Epithelial cell of umbilical artery (primary cell): ENCODE data around the gene ZNF212. TPM values are rescaled to one million over a fixed set of nuclear protein-coding genes. Genes with fewer than 3 reads are reported as not detected.

Experiments used
- total RNA-seq: library from RNA; depleted of rRNA; stranded (reverse); fragments of >200 nt; gene quantifications from 2 replicates; pipeline ENCODE4 v1.2.3, GENCODE V29; 2014

Gene ZNF212
- 3.3 and 4.9 TPM in 2 replicates for total RNA-seq

DNA sequence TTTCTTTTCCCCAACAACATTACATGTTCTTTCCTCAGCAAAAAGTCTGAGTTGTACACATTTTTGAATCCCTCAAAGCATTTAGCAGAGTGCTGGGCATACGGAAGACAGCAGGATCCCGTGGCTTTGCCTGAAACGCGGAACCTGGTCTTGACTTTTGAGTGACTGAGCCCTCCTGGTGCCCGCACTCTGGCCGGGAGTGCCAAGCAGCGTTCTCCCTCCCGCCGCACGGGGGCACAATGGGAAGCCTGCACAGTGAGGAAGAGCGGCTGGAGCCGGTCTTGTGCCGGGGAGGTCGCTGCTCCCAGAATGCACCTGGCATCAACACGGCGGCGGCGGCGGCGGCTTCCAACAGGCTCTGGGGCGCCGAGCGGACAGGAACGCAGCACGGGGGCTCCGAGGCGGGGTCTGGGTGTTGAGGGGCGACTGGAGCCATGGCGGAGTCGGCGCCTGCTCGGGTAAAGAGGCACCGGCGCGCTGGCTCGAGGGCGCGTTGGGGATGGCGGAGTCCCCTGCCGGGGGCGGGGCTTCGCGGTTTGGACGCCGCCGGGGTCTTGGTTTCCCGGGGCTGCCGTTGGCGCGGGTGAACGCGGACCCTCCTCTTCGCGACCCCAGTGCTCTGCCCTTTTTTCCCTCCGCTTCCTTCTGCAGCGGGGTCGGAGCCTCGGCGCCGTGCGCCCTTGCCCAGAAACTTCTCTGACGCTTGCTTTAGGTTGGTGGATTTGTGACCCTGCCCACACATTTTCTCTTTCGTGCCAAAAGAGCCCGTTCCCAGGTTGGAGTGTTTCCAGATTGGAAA lies at the start of gene ZNF212:
Gene ZNF212 (plus strand): TSS at position 307 of the 799 bp plus-strand sequence. CDS start 128 bp downstream, at position 435.

DNA sequence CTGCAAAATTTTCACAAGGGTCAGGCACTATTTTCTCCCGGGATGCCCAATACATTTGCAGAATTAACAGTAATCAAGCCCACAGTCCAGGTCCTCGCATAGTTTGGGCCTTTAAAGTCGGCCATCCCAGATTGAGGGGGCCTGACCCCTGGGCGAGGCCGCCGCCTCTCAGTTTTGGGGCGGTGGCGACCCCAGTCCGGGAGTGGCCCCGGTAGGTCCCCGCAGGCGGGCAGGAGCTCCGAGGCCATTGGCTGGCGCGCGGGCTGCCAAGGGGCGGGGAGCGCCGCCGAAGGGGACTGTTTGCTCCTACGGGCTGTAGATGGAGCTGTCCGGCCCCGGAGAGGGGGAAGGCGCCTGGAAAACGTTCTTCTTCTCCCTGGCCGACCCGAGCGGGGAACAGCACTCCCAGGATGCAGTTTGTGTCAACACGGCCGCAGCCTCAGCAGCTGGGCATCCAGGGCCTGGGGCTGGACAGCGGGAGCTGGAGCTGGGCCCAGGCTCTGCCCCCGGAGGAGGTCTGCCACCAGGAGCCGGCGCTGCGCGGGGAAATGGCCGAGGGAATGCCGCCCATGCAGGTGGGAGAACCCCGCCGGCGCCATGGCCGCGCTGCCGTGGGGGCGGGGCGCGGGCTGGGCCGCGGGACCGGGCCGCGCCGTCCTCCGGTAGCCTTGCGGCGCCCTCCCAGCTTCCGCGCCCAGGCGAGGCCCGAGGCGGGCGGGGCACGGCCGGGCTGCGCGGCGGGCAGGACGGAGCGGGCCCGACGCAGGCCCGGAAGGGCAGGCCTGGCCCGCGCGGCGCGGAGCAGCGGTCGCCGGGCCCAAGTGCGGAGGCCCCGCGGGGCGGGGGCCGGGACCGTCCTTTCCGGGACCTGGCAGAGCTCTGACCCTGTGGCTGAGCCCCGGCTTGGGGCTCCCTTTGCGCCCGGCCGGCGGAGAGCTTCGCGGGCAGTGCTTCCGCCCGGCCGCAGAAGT lies 44.0 kb upstream of the ZNF212 start, which contains the start of gene ZNF282:
Gene ZNF282 (plus strand): TSS at position 367 of the 971 bp plus-strand sequence. CDS start 44 bp downstream, at position 411.

DNA sequence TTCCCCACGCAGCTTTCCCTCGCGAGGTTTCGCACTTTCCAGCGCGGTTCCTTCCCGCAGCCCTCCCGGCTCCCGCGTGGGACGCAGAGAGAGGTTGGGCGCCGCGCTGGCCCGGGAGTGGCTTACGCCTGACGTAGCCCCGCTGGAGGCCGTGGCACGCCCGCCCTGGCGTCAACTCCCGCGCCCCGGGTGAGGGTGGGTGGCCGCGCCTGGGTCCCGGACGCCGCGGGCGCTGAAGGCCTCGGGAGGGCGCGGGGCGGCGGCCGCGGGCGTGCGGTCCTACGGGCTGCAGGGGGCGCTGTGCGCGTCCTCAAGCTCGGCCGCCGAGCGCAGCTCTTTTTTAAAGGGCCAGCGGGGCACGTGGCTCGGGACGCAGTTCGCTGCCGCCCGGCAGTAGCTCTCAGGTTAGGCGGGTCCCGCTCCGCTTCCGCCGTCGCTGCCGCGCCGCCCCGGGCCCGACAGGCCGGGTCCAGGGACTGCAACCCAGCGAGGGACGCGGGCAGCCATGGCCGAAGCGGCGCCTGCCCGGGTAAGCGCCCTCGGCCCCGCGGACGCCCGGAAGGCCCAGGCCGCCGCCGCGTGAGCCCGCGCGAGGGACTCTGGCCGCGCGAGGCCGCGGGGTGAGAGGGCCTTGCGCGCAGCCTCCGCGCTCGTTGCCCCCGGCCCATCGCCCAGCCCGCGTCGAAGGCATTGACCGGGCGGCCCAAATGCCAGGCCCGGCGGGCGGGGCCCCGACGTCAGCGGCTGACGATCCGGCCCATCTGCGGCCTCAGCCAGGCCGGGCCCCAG lies 22.6 kb downstream of the ZNF212 start, which contains the start of gene ZNF783:
Gene ZNF783 (plus strand): TSS at position 368 of the 789 bp plus-strand sequence. CDS start 138 bp downstream, at position 506.

Other genes with a start within 250 kb of the ZNF212 start
- 507 and 522 TPM in 2 replicates for gene PDIA4, start 211.1 kb upstream of the ZNF212 start, total RNA-seq
- 7.8 and 8.1 TPM in 2 replicates for gene ZNF786, start 148.9 kb upstream of the ZNF212 start, total RNA-seq
- 0.97 and 1.2 TPM in 2 replicates for gene ZNF425, start 113.3 kb upstream of the ZNF212 start, total RNA-seq
- gene ZNF398, start 92.2 kb upstream of the ZNF212 start, total RNA-seq = 5.5 and 5.8 TPM in 2 replicates
- gene ZNF282, start 44.1 kb upstream of the ZNF212 start, total RNA-seq = 22.9 and 23.1 TPM in 2 replicates
- gene ZNF783, start 22.5 kb downstream of the ZNF212 start, total RNA-seq = 4.5 and 5.3 TPM in 2 replicates
- gene ZNF777, start 221.4 kb downstream of the ZNF212 start, total RNA-seq = 2.9 and 3.3 TPM in 2 replicates